Epithelial cell of proximal tubule (primary cell): Measurements from ENCODE around the gene NPBWR2. TPM values are rescaled to one million over a fixed set of nuclear protein-coding genes. Genes with fewer than 3 reads are reported as not detected.

Source experiments
- DNase-seq: peaks from one replicate; pipeline ENCODE4 v3.0.0-alpha.2; 2011; ENCODE audit warnings: low read depth
- H3K4me3 ChIP-seq: 2 replicates; pipeline ENCODE4 v1.5.1; 2011; ENCODE audit warnings: low read depth, mild to moderate bottlenecking, low read length
- CTCF ChIP-seq: conservative IDR thresholded peaks from 2 replicates; pipeline ENCODE4 v1.5.1; 2012; ENCODE audit warnings: low read depth, mild to moderate bottlenecking, low read length
- total RNA-seq: library from RNA; depleted of rRNA; stranded (reverse); fragments of >200 nt; gene quantifications from 2 replicates; pipeline ENCODE4 v1.2.3, GENCODE V29; 2015

NPBWR2 gene
- total RNA-seq, 1 donor from 2014 or later, result not detected

GRCh38 chr20:64153410-64153809 is 46.0 kb upstream of the NPBWR2 start:
- H3K4me3 ChIP-seq, result no peak overlapping the region
- TF ChIP-seq CTCF, result no peak
- no peak for DNase-seq

GRCh38 chr20:64152906-64153305 is 45.5 kb upstream of the NPBWR2 start:
- TF ChIP-seq CTCF, result no peak
- DNase-seq, result no peak
- H3K4me3 ChIP-seq, result no peak overlapping the region

- DNase-seq, result no peak
- no peak overlapping the region for H3K4me3 ChIP-seq
Measured at GRCh38 chr20:64151633-64152530, 44.5 kb upstream of the NPBWR2 start.

GRCh38 chr20:64150756-64151632 is 43.6 kb upstream of the NPBWR2 start:
- no peak overlapping the region for H3K4me3 ChIP-seq
- DNase-seq, result no peak
- TF ChIP-seq CTCF, result no peak

More at GRCh38 chr20:64151633-64152530, 44.5 kb upstream of the NPBWR2 start:
- no peak for TF ChIP-seq CTCF

GRCh38 chr20:64149809-64150560 is 42.6 kb upstream of the NPBWR2 start:
- no peak for DNase-seq
- H3K4me3 ChIP-seq, result no peak overlapping the region

More at GRCh38 chr20:64149809-64150560, 42.6 kb upstream of the NPBWR2 start:
- TF ChIP-seq CTCF, result no peak
